HG03565 (cell line): ENCODE data around the gene ZBED3.
"Not testable (repeated sequence)": the region's sequence is repeated elsewhere in the genome, so short reads cannot be mapped to it uniquely, and the experiment has no call there.

Experiments
- ATAC-seq: cut with Tn5 transposase; IDR thresholded peaks from one replicate; pipeline ENCODE4 v1.9.1; 2021; ENCODE audit warnings: mild to moderate bottlenecking, moderate library complexity; ENCODE audit not compliant: unreplicated experiment

The ZBED3 gene, protein sequence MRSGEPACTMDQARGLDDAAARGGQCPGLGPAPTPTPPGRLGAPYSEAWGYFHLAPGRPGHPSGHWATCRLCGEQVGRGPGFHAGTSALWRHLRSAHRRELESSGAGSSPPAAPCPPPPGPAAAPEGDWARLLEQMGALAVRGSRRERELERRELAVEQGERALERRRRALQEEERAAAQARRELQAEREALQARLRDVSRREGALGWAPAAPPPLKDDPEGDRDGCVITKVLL

DNA sequence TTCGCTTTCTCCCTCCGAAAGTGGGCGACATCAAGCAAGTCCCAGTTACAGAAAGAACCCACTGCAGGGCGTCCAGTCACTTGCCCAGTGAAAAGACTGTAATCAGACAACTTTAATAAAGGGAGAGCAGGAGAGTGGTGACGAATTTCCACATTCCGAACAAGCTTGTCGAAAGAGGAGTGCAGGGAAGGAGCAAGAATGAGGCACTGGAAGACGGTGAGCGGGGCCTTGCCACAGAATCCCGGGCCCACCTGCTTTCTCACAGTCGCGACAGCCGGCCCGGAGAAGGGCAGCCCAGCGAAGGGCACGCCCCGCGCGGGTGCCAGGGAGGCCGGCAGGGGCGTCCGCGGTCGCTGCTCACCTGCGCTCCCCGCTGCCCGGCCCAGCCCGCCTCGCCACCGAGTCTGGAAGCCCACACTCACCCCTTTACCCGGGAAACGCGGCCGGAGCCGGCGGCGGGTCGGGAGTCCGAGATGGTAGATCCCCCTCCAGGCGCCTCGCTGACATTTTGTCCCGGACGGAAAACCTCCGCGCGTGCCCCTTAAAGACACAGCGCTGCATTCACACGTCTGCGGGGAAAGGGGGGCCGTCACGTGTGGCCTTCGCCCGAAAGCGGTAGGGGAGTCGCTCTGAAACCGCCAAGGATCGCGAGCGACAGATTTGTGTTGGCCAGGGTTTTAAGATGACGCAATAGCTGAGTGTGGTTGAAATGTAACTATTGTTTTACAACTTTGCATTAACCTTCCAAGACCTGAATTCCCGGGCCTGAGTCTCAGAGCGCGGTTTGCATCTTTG is at the start of gene ZBED3:
TSS of gene ZBED3 (minus strand) at position 597 of the 795 bp plus-strand sequence. CDS start 9,407 bp downstream, outside the sequence.
- no peak for ATAC-seq

GRCh38 chr5:77133061-77133758 is 46.1 kb upstream of the ZBED3 start:
- ATAC-seq, result no peak

GRCh38 chr5:77131361-77131760 is 44.3 kb upstream of the ZBED3 start:
- no peak for ATAC-seq

- ATAC-seq, result no peak
Observed at GRCh38 chr5:77129391-77129990, 42.4 kb upstream of the ZBED3 start.

GRCh38 chr5:77128411-77129061 is 41.5 kb upstream of the ZBED3 start:
- ATAC-seq, result no peak

- no peak for ATAC-seq
Observed at GRCh38 chr5:77123057-77123456, 36.0 kb upstream of the ZBED3 start.

GRCh38 chr5:77120706-77121105 is 33.6 kb upstream of the ZBED3 start:
- no peak for ATAC-seq

DNA sequence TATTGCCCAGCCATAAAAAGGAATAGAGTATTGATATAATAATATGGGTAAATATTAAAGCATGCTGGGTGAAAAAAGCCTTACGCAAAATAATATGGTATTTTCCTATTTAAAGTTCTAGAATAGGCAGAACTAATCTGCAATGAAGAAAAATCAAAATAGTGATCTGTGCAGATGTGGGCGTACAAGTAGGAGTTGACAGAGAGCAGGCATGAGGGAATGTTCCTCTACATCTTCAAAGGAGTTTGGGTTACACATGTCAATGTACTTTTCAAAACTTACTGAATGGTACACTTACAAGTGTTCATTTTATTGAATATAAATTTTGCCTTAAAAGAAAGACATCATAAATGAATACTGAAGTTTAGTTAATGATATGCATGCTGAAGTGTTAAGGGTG is 33.0 kb upstream of the ZBED3 start:
- ATAC-seq, result no peak

- ATAC-seq, result no peak
Observed at GRCh38 chr5:77117161-77117560, 30.1 kb upstream of the ZBED3 start.

DNA sequence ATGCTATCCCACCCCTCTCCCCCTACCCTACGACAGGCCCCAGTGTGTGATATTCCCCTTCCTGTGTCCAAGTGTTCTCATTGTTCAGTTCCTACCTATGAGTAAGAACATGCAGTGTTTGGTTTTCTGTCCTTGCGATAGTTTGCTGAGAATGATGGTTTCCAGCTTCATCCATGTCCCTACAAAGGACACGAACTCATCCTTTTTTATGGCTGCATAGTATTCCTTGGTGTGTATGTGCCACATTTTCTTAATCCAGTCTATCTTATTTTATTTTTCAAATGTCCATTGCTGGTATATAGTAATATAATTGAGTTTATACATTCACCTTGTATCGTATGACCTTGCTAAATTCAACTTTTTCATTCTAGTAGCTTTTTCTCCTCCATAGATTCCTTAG is 19.9 kb upstream of the ZBED3 start:
- ATAC-seq, result not testable (repeated sequence)

DNA sequence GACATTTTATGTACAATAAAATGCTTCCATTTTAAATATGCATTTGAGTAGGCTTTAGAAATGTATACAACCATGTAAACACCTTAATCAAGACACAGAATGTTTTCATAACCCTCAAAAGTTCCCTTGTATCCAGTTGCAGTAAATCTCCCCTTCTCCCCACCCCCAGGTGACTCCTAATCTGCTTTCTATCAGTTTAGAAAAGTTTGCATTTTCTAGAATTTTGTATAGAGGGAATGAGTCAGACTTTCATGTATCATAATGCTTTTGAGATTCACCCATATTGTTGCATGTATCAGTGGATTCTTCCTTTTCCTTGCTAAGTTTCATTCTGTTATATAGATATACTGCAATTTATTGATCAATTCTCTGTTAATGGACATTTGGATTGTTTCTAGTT is 17.7 kb upstream of the ZBED3 start:
- no peak for ATAC-seq

- no peak for ATAC-seq
Observed at GRCh38 chr5:77103457-77103856, 16.4 kb upstream of the ZBED3 start.

GRCh38 chr5:77102549-77102948 is 15.5 kb upstream of the ZBED3 start:
- ATAC-seq, result no peak

DNA sequence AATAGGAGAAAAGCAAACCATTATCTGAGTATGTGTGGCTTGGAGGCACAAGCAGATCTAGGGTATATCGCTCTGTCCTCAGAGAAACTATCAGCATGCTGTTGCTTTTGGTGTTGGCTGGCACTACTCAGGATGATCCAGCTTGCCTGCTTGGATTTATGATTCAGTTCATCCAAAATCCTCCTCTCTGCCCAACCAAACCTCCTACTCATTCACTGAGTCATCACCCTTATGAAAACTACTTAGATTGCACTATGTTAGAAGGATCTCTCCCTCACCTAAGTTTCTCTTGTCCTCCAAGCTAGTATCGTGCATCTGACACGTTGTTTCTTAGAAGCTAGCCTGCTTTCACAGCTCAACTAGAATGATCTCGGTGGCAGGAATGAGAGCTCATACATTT is 14.2 kb upstream of the ZBED3 start:
- ATAC-seq, result no peak

DNA sequence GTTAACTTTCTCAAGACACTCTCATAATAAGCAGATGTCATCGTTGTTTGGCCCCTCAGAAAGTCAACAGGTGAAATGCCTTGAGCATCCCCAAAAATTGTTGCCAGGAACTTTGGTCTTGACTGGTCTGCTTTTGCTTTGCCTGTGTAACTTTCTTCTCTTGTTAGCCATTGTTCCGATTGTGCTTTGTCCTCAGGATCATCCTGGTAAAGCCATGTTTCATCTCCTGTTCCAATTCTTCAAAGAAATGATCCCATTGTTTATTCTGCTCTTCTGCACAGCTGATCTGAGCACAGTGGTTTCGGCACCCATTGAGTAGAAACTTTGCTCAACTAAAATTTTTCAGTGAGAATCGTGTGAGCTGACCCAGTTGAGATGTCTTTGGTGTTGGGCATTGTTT is 8.1 kb upstream of the ZBED3 start:
- no peak for ATAC-seq

DNA sequence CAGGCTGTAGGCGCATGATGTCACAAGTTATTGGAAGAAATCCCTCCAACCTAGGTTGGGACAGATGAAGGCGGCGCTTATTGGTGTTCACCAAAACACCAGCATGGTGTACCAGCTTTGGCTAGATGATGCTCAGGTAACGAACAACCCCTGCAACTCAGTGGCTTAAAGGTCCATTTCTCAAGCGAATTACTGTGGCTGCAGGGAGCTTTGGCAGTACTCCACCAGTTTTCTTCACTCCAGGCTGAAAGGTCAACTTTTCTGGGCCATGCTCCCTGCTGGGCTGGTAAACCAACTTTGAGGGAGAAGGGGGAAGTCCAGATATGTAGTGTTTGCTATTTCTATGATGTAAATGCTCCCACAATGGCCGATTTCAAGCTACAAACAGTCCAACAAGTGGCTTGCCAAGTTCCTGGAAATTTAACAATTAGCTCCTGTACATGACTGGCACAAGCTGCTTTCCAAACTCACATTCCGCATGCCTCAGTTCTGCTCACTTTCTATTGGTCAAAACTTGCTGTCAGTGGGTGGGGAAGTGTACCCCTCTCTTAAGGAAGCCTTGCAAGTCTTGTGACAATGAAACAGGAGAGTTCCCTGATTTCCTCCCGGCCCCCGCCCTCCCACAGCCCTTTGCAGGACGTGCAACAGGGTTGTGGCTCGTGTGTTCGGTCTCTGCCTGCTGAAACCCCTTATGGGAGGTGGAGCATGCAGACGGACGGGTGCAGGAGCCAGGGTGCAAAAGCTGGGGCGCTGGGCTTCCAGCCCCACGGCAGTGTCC is 588 bp upstream of the ZBED3 start:
- ATAC-seq, result no peak

DNA sequence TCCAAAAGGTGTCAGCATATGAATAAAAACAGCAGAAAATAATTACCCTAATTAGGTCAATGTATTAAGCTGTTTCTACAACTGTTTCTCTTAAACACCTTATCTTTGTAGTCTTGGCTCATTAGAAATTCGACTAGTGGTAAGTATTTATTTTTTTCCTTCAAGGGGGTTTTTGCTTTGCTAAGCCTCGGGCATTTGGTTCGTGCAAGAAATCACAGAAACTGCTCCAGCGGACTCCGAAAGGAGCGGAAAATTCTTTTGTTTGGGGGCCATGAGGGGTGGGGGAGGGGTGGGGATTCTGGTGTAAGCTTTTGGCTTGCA is 757 bp downstream of the ZBED3 start:
- ATAC-seq, result no peak

DNA sequence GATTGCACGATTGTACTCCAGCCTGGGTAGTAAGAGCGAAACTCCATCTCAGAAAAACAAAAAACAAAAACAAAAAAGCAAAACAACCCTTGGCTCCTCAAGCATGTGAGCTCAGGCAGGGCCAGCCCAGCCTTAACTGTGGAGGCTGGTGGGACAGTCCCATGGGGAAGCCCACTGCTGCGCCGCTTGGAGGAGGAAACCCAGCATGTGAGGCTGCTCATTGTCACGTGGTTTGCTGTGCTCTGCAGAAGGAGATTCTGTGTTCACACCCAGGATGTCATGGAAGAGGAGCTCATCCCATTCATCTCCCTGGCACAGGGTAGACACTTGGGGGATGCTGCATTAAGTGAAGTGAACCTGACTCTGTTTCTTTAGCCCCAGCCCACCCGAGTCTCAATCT is 4.0 kb downstream of the ZBED3 start:
- no peak for ATAC-seq

DNA sequence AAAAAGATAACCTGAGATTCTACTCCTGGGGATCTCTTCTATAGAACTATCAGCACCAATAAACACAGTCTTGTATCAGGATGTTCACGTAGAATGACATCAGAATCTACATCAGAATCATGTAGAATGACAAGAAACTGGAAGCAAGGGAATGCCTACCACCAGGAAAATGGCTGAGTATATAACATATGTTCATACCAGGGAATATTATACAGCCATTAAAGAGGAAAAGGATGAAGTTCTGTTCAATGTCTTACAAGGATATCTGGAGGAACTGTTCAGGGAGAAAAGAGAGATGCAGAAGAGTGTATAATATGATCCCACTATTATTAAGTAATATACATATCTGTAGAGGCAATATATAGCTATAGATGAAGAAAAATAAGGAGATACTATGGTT is 4.8 kb downstream of the ZBED3 start:
- ATAC-seq, result no peak

DNA sequence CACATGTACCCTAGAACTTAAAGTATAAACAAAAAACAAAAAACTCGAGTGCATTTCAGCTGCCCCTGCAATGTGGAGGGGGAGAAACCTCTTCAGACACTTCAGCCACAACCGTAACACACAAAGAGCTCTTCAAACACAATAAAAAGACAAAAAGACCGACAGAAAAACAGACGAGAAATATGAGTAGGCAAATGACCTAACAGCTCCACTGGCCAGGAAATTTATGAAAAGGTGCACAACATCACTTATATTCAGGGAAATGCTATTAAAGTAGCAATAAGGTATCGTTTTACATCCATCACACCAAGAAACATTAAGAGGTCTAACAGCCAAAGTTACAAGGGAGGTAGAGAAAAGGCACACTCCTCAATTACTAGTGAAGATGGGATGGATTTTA is 6.2 kb downstream of the ZBED3 start:
- no peak for ATAC-seq
